GM11168 (cell line): ENCODE data around the gene PRMT9.

Source experiments
- in situ Hi-C: fragments of 300-500 bp; cut with MboI; formaldehyde crosslinking; loops from one replicate; pipeline ENCODE4 v1.12.0; 2022; ENCODE audit warnings: low sequenced_read_pairs; ENCODE audit not compliant: unreplicated experiment

The PRMT9 gene

DNA sequence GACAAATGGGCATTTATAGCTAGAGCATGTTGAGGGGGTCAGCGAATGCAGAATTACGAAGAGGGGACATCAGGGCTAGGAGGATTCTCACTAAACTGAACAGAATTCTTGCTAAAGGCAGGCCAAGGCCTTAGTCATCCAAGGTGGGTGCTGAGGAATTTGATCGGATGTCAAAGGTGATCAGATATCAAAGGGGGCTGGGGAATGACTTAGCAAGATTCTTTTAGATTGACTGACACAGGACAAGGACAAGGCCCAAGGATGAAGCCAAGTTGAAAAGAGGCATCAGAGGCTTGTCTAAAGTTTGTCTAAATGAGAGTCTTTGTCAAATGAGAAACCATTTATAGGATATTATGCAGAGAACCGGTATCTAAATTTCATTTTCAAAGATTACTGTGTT, 57.1 kb downstream of the PRMT9 start:
- in situ Hi-C loops = no loop called here

DNA sequence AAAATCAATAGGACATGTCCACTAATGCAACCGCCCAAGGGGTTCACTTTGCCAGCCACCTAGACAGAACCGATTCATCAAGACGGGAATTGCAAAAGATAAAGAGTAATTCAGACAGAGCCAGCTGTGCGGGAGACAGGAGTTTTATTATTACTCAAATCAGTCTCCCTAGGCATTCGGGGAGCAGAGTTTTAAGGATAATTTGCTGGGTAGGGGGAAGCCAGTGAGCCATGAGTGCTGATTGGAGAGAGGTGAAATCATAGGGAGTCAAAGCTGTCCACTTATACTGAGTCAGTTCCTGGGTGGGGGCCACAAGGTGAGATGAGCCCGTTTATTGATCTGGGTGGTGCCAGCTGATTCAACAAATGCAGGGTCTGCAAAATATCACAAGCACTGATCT, 58.2 kb downstream of the PRMT9 start:
- in situ Hi-C loops = no loop called here

DNA sequence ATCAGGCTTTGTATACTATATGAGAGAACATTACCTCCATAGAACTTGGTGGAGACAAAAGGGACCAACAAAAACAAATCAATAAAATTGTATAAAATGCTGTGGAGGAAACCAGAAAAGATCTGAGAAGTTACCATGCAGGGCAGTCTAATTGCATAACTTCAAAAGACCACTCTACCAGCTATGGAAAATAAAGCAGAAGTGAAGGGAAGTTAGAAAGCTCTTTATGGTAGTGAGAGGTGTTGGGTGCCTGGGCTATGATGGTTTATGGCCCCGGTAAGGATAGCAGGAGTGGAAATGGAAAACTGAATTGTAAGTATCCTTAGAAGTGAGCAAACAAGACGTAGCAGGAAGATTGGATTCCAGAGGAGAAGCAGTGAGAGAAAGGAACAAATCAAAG, 63.6 kb downstream of the PRMT9 start:
- in situ Hi-C loops = no loop called here

DNA sequence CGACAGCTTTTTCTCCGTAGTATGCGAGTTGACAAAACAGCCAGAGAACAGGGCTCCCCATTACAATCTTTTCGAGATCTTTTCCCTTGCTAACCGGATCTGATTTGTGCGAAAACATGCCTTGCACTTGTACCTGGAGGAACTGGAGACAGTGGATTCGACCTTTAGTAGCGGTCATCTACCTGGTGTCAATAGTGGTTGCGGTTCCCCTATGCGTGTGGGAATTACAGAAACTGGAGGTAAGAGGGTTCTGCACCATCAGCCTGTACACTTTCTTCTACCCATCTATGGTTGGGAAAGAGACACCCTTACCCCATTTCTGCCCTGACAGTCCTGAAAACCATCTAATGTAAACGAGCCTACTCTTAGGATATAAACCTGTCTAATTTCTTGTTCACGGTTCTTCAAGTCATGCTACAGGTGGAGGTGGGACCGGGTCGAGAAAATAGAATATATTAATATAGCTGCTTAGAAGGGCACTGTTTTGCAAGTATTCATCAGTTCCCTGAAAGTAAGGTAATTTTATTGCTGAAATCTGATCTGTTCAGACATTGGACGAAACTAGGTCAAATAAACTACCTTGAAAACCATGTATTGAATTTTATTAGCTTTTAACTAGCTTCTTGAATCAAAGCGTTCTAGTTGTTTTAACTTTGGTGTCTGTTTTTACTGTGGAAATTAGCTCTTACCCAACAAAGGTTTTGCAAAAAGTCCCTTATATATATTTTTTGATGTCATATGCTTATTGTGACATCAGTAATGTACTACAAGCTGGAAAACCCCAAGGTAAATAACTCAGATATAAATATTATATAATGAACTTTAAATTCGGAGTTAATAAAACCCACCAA, 65.9 kb downstream of the PRMT9 start:
- in situ Hi-C loops = no loop called here

DNA sequence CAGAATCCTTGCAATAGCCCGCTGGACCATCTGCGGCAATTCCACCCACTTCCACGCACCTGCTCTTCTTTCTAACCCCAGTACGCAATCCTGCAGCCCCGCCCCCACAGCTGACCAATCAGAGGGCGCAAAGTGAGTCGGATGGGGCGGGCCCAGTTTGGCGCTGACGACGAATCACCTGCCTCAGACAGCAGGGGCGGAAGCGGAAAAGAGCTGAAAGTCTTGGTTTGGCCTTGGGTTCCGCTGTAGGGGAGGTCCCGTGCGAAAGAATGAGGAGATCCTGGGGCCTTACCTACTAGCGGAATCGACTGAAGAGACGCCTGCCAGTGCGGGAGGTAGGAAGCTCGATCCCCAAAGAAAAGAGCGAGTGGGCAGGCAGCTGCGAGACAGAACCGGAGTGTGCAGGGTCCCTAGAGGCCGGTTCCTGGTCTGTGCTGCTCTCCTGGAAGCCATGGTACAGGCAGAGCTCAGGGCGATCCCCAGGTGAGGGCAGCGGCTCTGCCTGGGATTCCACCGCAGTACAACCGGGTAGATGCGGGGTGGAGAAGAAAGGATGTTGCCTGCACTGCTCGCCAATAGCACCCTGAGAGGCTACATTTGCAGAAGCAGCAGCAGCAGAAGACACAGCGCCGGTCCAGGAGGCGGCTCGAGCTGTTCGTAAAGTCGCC, 66.7 kb downstream of the PRMT9 start, which contains the start of gene TMEM184C:
Gene TMEM184C (plus strand): TSS at position 225 of the 668 bp plus-strand sequence. CDS start 560 bp downstream, outside the sequence.
- in situ Hi-C loops = no loop called here

DNA sequence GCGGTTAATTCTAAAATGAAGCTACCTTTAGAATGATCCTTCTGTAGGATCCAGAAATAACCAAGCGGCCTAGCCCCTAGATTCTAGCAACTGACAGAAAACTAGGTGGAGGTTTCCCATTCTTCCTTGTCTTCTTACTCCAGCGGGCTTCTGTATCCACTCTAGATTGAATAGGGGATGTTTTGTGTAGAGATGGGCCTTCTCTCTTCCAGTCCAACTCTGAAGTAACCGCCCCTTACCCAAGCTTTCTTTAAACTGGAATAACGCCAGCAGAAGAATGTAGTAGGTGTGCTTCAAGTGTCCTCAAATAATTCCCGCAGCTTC, 67.2 kb downstream of the PRMT9 start:
- in situ Hi-C loops = no loop called here

DNA sequence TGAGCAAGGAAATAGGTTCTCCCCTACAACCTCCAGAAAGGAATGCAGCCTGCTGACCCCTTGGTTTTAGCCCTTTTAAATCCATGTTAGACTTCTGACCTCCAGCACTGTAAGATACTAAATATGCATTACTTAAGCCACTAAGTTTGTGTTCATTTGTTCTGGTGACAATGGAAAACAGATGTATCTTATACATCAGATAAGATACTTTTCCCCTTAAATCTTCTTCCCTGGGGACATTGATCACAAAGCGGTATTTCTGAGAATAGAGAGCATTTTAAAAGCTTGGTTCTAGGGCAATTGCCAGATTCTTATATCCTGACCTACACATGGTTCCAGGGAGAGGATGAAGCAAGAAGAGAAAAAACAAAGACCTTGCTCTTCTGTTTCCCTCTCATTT, 73.3 kb downstream of the PRMT9 start:
- in situ Hi-C loops = no loop called here

DNA sequence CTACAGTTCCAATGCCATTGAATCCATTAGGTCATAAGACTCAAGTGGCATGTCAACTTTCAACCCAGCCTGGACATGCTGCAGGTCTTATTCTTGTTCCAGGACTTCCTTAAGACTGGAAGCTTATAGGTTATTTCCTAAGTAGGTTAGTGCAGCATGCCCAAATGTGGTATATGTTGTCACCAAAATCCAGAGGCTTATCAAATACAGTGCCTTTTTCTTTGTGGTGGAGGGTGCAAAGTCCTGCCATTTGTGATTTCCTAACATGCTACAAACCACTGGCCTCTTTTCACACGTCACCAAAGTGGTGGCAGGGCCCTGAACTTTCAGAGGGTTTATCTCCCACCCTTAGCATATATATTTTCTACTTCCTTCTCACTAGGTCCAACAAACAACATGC, 76.5 kb downstream of the PRMT9 start:
- in situ Hi-C loops = no loop called here

DNA sequence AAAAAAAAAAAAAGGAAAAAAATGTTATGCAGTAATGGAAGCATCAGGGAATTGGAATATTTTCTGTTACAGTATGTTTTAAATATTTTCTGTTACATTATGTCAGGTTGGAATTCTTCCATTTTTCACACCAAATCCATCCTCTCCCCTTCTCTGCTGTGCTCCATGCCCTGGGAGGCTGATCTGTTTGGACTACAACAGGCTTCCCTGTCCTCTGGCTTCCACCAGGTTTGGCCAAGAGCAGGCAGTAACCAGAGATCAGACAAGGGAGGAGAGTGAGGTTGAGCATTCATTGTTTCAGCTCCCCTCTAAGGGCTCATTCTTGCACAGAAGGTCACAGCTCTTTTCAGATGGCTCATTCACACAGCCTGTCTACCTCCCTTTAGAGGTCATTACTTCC, 78.5 kb downstream of the PRMT9 start:
- in situ Hi-C loops = no loop called here

DNA sequence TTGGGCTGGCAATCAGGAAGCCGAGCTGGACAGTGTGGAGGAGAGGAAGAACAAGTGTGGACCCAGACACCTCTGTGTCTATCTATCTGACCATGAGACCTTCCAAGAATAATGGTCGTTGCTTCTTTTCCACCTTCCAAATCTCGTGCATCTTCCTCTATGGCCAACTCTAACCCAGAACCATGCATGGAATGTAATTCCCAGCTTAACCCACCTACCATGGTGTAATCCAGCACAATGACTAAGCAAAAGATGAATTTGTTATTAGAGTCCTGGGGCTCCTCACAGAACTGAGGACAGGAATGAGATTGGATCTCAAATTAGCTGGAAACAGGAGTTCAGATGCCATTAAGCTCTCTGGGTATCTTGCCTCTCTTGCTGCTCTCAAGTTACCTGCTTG, 84.2 kb downstream of the PRMT9 start:
- in situ Hi-C loops = no loop called here

DNA sequence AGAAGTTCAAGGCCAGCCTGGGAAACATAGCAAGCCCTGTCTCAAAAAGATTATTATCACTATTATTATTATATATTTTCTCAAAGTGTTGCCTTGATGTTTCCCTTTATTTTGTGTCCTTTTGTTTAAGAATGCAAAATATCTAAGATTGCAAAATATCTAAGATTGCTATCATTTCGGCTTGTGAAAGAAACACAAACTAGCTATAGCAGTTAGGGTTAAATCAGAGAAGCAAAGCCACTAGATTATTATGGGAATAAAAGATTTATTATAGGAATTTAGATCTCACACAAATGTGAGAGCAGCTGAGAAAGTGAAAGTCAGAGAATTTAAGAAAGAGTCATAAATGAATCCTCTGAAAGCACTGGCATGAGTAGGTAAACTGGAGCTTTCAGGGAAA, 84.8 kb downstream of the PRMT9 start:
- in situ Hi-C loops = no loop called here

DNA sequence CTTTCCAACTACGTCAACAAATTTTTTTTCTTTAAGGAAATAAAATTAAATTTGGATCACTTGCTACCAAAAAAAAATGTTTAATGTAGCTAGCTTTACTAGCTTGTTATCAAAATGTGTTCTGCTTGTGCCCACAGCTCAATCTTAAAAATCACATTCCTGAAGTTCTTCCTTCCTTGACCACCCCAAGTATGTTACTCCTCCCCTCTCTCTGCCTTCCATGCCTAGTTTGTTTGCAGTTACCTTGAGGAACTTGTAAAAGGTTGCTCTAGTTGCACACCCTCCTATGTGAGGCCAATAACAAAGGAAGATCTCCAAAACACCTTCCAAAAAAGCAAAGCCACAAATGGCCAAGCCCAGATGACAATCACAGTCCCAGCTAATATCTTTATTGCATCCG, 86.4 kb downstream of the PRMT9 start:
- in situ Hi-C loops = no loop called here

DNA sequence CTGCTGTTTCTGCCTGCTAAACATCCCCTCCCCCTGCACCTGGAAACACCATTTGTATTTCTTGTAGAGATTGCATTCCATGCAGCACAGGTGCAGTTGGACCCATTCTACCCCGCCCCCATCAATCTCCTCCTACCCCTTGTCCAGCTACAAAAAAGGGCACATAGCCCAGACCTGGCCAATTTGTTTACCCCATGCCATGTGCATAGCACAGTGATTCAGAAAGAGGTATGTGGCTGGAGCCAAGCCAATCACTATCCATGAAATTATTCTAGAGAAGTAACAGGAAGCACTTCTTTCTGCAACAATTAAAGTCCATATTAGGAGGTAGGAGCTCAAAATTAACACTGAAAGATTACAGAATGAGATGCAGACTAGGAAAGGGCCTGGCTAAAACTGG, 87.0 kb downstream of the PRMT9 start:
- in situ Hi-C loops = no loop called here

DNA sequence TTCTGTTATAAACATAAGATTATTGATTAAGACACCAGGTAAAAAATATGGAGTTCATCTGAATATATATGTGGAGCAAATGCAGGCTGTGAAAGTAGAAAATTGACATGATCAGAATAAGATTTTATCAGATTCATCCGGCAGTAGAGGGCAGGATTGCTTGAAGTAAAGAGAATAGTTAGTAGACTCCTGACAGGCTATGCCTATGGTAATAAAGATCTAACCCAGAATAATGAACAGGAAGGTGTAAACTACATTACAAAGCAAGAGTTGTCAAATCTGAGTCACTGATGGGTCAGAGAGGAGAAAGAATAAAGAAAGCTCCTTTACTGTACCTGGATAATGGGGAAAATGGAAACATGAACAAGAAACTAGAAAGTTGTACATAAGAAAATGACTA, 87.6 kb downstream of the PRMT9 start:
- in situ Hi-C loops = no loop called here

DNA sequence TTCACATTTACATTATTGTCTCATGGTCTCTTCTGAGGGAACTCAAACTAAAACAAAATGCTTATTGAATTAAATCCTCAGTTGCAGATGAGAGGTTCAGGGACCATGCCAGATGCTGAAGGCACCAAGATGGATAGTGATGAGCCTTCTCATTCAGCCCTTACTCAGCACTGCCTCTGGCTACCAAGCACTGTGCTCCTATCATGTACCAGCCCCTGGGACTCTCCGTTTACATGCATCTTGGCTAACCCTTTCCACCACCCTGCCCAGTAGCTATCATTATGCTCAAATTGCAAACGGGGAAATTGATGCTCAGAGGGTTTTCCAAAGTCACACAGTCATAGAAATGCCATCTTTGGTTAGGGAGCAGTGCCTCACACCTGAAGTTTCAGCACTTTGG, 89.4 kb downstream of the PRMT9 start:
- in situ Hi-C loops = loop anchor here (5.0 kb wide), 1 partner anchor 77 kb away; no protein-coding TSS in a partner anchor

DNA sequence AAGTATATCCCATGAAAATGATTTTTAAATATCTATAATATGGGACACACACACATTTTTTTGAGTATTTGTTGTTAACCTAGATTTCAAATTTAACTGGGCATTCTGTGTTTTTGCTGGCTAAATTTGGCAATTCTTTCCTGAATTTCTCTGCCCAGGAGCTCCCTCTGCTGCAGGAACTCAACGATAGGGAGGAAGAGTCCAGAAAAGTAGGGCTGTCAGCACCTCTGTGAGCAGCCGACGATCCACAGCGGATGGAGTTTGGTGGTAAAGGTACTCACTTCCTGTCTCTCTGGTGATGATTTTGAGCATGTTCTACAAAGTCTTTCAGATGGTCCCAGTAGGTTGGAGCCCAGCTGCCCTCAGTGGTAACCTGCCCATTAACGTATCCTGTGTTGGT, 89.9 kb downstream of the PRMT9 start:
- in situ Hi-C loops = loop anchor here (5.0 kb wide), 1 partner anchor 77 kb away; no protein-coding TSS in a partner anchor

DNA sequence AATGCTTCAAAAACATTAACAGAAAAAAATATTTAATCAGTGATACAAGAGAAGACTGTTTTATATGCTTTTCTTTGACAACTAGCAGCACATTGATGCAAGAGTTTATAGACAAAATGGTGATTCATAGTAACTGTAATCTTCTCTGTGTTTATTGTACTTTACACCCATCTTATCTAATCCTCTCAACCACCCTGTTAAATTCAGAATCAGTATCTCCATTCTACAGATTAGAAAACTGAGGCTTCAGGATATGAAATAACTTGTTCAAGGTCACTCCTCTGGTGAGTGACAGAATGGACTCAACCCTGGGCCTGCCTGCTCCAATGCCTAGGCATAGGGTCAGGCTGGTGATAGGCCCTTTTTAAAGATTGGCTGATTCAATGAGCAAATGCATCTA, 92.9 kb downstream of the PRMT9 start:
- in situ Hi-C loops = loop anchor here (5.0 kb wide), 1 partner anchor 74 kb away; no protein-coding TSS in a partner anchor

DNA sequence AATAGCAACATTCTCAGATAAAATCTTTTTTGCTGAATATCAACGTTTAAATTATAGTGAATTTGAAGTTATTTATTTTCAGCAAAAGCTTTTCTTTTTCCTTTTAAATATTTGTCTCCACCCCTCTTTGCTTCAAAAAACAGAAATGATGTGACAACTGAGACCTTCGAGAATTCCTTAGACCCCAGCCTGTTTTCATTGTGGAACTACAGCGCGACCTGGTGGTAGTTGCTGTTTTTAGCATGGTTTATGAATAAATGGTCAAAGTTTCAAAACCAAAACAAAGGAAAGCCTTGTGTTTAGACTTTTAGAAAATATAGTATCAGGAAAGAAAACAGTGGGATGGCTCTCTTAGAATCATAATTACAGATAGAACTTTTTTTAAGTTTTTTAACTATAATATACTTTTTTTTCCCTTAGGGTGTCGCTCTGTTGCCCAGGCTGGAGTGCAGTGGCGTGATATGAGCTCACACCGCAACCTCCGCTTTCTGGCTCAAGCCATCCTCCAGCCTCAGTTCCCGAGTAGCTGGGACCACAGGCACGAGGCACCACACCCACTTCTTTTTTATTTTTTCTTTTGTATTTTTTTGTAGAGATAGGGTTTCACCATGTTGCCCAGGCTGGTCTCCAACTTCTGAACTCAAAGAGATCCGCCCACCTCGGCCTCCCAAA, 93.6 kb downstream of the PRMT9 start:
- in situ Hi-C loops = loop anchor here (5.0 kb wide), 1 partner anchor 73 kb away; no protein-coding TSS in a partner anchor

DNA sequence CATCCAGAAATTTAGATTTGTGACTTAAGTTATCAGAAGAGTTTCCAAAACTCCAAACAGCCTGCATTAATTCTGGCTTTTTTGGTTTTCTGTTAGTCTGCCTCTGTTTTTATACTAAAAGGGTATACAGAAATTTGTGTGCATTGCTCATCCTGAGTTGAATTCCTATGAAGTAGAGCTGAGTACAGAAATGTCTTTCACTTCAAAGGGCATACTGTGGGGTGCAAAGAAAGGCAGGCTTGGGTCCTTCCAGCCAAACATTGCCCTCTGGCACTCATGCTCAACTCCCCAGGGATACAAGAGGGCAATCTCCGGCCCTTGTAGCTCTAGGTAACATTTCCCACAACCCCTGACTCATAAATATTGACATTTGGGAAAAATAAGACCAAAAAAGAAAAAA, 94.4 kb downstream of the PRMT9 start:
- in situ Hi-C loops = no loop called here
